Transverse colon (tissue), 4 donors: ENCODE results near the gene TCP11L1.

Experiments used
- EP300 ChIP-seq: sonication (generic); formaldehyde crosslinking; IDR thresholded peaks from one replicate; pipeline ENCODE4 v1.6.1; 2017; ENCODE audit warnings: antibody characterized with exemption, low read depth
- POLR2A ChIP-seq: fragments of 450-650 bp; IDR thresholded peaks from one replicate; pipeline ENCODE4 v1.6.1; 2016; ENCODE audit warnings: antibody characterized with exemption, mild to moderate bottlenecking, moderate library complexity
- POLR2AphosphoS5 ChIP-seq, 3 donors: sonication (generic); formaldehyde crosslinking; IDR thresholded peaks; one replicate each; pipeline ENCODE4 v1.6.1; 2016; ENCODE audit warnings: antibody characterized with exemption in 3 of 3
- TF ChIP-seq, protein P1 (sequence below), 5 experiments: fragments of 200-600 bp in 3 of 5; fragments of 450-650 bp in 2 of 5; sonication (generic) in 3 of 5; IDR thresholded peaks; 1 replicate in 2 of 5; 2 replicates in 3 of 5; pipeline ENCODE4 v1.5.1; 2016 to 2017; ENCODE audit warnings: antibody characterized with exemption in 5 of 5, inconsistent platforms in 3 of 5, mild to moderate bottlenecking in 2 of 5, moderate library complexity in 1 of 5

DNA sequence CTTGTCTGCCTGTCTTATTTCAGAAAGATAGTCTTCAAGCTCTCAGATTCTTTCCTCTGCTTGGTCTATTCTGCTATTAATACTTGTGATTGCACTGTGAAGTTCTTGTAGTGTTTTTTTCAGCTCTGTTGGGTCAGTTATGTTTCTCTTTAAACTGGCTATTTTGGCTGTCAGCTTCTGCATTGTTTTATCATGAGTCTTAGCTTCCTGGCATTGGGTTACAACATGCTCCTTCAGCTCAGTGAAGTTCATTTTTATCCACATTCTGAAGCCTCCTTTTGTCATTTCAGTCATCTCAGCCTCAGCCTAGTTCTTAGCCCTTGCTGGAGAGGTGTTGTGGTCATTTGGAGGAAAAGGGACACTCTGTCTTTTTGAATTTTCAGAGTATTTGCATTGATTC lies 39.2 kb upstream of the TCP11L1 start:
- TF ChIP-seq, protein P1, sequence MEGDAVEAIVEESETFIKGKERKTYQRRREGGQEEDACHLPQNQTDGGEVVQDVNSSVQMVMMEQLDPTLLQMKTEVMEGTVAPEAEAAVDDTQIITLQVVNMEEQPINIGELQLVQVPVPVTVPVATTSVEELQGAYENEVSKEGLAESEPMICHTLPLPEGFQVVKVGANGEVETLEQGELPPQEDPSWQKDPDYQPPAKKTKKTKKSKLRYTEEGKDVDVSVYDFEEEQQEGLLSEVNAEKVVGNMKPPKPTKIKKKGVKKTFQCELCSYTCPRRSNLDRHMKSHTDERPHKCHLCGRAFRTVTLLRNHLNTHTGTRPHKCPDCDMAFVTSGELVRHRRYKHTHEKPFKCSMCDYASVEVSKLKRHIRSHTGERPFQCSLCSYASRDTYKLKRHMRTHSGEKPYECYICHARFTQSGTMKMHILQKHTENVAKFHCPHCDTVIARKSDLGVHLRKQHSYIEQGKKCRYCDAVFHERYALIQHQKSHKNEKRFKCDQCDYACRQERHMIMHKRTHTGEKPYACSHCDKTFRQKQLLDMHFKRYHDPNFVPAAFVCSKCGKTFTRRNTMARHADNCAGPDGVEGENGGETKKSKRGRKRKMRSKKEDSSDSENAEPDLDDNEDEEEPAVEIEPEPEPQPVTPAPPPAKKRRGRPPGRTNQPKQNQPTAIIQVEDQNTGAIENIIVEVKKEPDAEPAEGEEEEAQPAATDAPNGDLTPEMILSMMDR (IDR thresholded peaks at IDR 0.05): no peak
- no peak for TF ChIP-seq POLR2A
- TF ChIP-seq EP300: no peak
- TF ChIP-seq POLR2AphosphoS5 (IDR thresholded peaks at IDR 0.05): no peak
